Body of pancreas (tissue), 4 donors: ENCODE results near the gene HDGFL3. TPM values are rescaled to one million over a fixed set of nuclear protein-coding genes. Genes with fewer than 3 reads are reported as not detected.
"Not testable (repeated sequence)": the region's sequence is repeated elsewhere in the genome, so short reads cannot be mapped to it uniquely, and the experiment has no call there.

Experiments used
- ATAC-seq: fragments of 150-250 bp; one replicate; pipeline ENCODE4 v1.9.1; 2016
- DNase-seq, 4 donors: peaks; one replicate each; pipeline ENCODE4 v3.0.0-alpha.2; 2019
- H3K27ac ChIP-seq, 4 donors: fragments of 200-600 bp; sonication (generic); 1 replicate in 3 of 4; 2 replicates in 1 of 4; pipeline versions ENCODE4 v1.5.1 to v1.6.1; 2016 to 2019; ENCODE audit warnings: mild to moderate bottlenecking in 1 of 4, mixed read lengths in 1 of 4, moderate library complexity in 1 of 4
- H3K27me3 ChIP-seq, 2 donors: fragments of 200-600 bp; sonication (generic); one replicate each; pipeline ENCODE4 v1.6.0; 2016; ENCODE audit warnings: mild to moderate bottlenecking in 1 of 2
- H3K36me3 ChIP-seq, 2 donors: fragments of 200-600 bp; sonication (generic); replicated peaks in 1 of 2; 2 replicates each; pipeline ENCODE4 v1.5.1; 2016; ENCODE audit warnings: low read depth in 2 of 2; ENCODE audit not compliant: insufficient read depth in 1 of 2
- H3K4me1 ChIP-seq: fragments of 200-600 bp; sonication (generic); one replicate; pipeline ENCODE4 v1.6.0; 2016
- H3K4me3 ChIP-seq, 2 donors: fragments of 200-600 bp; sonication (generic); 1 replicate in 1 of 2; 2 replicates in 1 of 2; pipeline ENCODE4 v1.5.1; 2016 to 2019
- H3K9me3 ChIP-seq, 3 donors: fragments of 200-600 bp; sonication (generic); 1 replicate in 2 of 3; 2 replicates in 1 of 3; pipeline ENCODE4 v1.5.1; 2016
- CTCF ChIP-seq, 7 experiments: fragments of 450-650 bp in 4 of 7; fragments of 200-600 bp in 3 of 7; sonication (generic) in 3 of 7; IDR thresholded peaks; one replicate each; pipeline ENCODE4 v1.5.1; 2016 to 2019; ENCODE audit warnings: antibody characterized with exemption in 7 of 7
- POLR2A ChIP-seq, 3 donors: fragments of 450-650 bp; IDR thresholded peaks; one replicate each; pipeline ENCODE4 v1.6.1; 2016; ENCODE audit warnings: antibody characterized with exemption in 3 of 3, mild to moderate bottlenecking in 2 of 3
- WGBS, 2 donors: methylation state at CpG; one replicate each; pipeline ENCODE4 v1.1.5; 2017; 5-methylcytosine and 5-hydroxymethylcytosine counted together
- intact Hi-C: fragments of 100-400 bp; cut with DNase I; formaldehyde crosslinking; loops from one replicate; pipeline ENCODE4 v1.15.1; 2023
- total RNA-seq, 2 donors: library from RNA; depleted of rRNA; stranded (reverse); fragments of >200 nt; gene quantifications; one replicate each; pipeline ENCODE4 v1.1.0, GENCODE V29; 2016

Gene HDGFL3
- total RNA-seq, 2 donors from 2014 or later, result 10.4 to 22.7 TPM

- intact Hi-C loops, result no loop called here
- Histone ChIP-seq H3K4me3 (no peak overlapping the region), H3K9me3 (no peaks in the 10 kb centered on the region), H3K27ac (no peak overlapping the region), H3K36me3 (no peaks in the 10 kb centered on the region), H3K27me3 (no peaks in the 10 kb centered on the region), H3K4me1 (no peaks in the 10 kb centered on the region)
- no peak for ATAC-seq
- TF ChIP-seq POLR2A (IDR thresholded peaks at IDR 0.05) (no peak), CTCF (IDR thresholded peaks at IDR 0.05) (no peak)
- 84 to 86% methylated on average over 1 of the region's 1 CpG for WGBS, 2 donors
- no peak for DNase-seq
Observed at GRCh38 chr15:83174891-83175290, 32.7 kb downstream of the HDGFL3 start.

- Histone ChIP-seq H3K4me1 (no peaks in the 10 kb centered on the region), H3K27ac (no peak overlapping the region), H3K9me3 (no peaks in the 10 kb centered on the region), H3K27me3 (no peaks in the 10 kb centered on the region), H3K4me3 (no peak overlapping the region), H3K36me3 (no peaks in the 10 kb centered on the region)
- no peak for ATAC-seq
- DNase-seq, result no peak
- intact Hi-C loops, result no loop called here
- no peak for TF ChIP-seq CTCF (IDR thresholded peaks at IDR 0.05)
- no peak for TF ChIP-seq POLR2A (IDR thresholded peaks at IDR 0.05)
- WGBS, 2 donors, result 52 to 63% methylated on average over 4 of the region's 4 CpGs
Observed at GRCh38 chr15:83170474-83171165, 37.0 kb downstream of the HDGFL3 start.

- H3K9me3 ChIP-seq, intact Hi-C loops: not testable (repeated sequence)
Observed at GRCh38 chr15:83169576-83169975, 38.0 kb downstream of the HDGFL3 start.

GRCh38 chr15:83166830-83167229, 40.8 kb downstream of the HDGFL3 start:
- TF ChIP-seq CTCF (IDR thresholded peaks at IDR 0.05), result no peak
- no peak for TF ChIP-seq POLR2A (IDR thresholded peaks at IDR 0.05)
- no peak for DNase-seq
- H3K4me1 ChIP-seq, result no peaks in the 10 kb centered on the region

More at GRCh38 chr15:83169576-83169975, 38.0 kb downstream of the HDGFL3 start:
- not testable (repeated sequence) for H3K27ac ChIP-seq, DNase-seq, H3K4me3 ChIP-seq, H3K36me3 ChIP-seq, H3K27me3 ChIP-seq, H3K4me1 ChIP-seq, ATAC-seq
- 87 to 90% methylated on average over 5 of the region's 5 CpGs for WGBS, 2 donors

GRCh38 chr15:83166218-83166617, 41.4 kb downstream of the HDGFL3 start:
- Histone ChIP-seq H3K27ac (no peak overlapping the region), H3K4me3 (no peak overlapping the region), H3K36me3 (no peaks in the 10 kb centered on the region), H3K27me3 (no peaks in the 10 kb centered on the region), H3K9me3 (no peaks in the 10 kb centered on the region), H3K4me1 (no peaks in the 10 kb centered on the region)
- intact Hi-C loops, result no loop called here
- WGBS, 2 donors, result 88 to 94% methylated on average over 3 of the region's 3 CpGs
- ATAC-seq, result no peak
- DNase-seq, result no peak
- no peak for TF ChIP-seq POLR2A (IDR thresholded peaks at IDR 0.05)

More at GRCh38 chr15:83166830-83167229, 40.8 kb downstream of the HDGFL3 start:
- no peak for ATAC-seq
- 84 to 89% methylated on average over 2 of the region's 2 CpGs for WGBS, 2 donors
- no peaks in the 10 kb centered on the region for H3K27me3 ChIP-seq
- intact Hi-C loops, result no loop called here
- no peaks in the 10 kb centered on the region for H3K9me3 ChIP-seq
- no peak overlapping the region for H3K27ac ChIP-seq
- H3K36me3 ChIP-seq, result no peaks in the 10 kb centered on the region
- H3K4me3 ChIP-seq, result no peak overlapping the region
